ENCODE data around the gene PAX1.

PAX1 gene

DNA sequence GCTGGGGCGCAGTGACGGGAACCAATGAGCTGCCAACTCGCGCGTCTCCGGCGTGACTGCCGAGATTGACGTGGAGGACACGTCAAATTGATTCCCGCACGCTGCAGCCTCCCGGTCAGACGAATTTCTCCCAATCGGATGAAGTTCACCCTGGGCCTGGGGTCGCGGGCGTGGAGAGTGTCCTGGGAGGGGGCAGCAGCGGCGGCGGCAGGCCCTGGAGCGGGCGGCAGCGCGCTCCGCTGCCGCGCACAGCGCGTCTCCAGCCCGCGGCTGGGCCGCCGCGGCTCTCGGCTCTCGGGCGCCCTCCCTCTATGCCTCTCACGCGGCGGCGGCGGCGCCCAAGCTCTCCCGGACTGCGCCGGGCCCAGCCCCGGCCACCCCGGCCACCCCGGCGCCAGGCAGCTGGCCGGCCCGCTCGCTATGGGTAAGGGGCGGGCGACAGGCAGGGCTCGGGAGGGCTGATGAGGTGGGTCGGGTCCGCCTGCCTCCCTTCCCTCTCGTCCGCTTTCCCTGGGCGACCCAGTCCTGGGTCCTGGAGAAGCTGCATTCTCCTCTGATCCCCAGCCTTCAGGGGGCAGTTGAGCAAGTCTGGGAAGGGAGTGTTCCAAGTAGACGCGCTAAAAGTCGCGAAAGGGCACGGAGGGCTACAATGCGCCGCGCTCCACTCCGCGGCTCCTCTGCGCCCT, at the start of gene PAX1:
Gene PAX1, plus strand, starts transcription at position 90 of the 686 bp plus-strand sequence. Its CDS starts 49 bp downstream, at position 139.
- DNase-seq (ENCODE audit: low read depth), result no peak

DNA sequence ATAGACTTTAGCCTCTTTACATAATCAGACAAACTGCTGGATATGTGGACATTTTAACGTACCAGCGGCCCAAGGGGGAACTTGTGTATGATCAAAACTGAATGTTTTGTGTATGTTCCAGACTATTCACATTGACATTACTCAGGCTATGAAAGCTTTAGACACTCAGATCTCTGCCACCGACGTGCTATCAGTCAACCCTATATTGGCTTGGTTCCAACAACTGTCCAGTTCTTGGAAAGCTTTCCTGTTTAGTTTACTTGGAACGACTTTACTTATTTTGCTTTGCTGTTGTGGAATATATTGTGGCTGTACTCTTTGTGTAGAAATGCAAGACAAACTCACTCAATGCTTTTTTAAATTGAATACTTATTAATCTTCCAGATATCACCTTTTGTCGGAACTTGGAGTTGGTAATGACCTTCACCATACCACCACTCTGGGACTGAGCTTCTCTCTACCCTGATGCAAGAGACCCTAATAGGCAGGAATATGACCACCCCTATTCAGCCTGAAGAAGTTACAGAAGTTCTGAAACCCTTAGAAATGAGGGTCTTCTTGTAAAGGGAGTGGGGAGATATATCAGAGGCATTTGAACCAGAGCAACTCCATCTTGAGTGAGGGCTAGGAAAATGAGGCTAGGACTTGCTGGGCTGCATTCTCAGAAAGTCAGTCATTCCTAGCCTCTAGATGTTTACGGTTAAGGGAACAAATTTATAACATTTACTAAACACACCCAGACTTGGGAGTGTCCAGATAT, 49.0 kb upstream of the PAX1 start:
- DNase-seq (ENCODE audit: low read depth), result no peak

DNA sequence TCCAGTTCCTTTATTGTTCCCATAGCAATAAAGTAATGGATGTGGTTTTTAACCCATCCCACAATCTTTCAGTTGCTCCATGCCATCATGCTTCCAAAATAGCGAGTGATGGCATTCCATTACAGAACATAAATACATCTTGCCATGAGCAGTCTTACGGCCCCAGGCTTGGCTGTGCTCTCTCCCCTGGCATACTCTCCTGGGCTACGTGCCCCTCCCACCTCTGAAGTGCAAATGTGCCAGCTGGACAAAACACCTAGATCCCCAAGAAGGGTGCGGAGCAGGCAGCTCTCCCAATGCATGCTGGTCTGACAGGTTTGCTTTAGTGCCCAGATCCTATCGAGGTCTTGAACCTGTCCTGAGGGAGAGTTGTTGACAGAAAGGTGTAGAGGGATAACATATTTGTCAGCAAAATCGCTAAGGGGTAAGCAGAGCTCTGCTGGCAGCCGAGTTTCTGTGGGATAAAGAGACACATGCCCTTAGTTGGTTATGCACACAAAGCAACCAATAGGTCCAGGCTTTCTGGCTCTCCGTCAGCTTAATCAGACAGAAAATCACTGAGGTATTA, 43.9 kb upstream of the PAX1 start:
- DNase-seq (ENCODE audit: low read depth), result no peak

DNA sequence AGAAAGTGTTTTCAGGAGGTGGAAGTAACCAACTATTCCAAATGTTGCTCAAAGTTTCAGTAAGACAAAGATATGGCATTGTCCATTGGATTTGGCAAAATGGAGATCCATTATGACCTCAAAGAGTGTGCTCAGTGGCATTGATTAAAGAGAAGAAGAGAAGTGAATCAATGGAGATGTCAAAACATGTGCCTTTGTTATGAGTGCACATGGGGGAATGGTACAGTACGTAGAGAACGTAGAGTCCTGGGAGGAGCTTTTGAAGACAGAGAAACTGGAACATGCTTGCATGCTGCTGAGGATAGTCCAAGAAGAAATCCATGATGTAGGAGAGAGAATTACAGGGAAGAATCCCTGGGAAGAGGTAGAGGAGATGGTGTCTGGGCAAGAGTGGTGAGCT, 42.0 kb upstream of the PAX1 start:
- DNase-seq (ENCODE audit: low read depth), result no peak

DNA sequence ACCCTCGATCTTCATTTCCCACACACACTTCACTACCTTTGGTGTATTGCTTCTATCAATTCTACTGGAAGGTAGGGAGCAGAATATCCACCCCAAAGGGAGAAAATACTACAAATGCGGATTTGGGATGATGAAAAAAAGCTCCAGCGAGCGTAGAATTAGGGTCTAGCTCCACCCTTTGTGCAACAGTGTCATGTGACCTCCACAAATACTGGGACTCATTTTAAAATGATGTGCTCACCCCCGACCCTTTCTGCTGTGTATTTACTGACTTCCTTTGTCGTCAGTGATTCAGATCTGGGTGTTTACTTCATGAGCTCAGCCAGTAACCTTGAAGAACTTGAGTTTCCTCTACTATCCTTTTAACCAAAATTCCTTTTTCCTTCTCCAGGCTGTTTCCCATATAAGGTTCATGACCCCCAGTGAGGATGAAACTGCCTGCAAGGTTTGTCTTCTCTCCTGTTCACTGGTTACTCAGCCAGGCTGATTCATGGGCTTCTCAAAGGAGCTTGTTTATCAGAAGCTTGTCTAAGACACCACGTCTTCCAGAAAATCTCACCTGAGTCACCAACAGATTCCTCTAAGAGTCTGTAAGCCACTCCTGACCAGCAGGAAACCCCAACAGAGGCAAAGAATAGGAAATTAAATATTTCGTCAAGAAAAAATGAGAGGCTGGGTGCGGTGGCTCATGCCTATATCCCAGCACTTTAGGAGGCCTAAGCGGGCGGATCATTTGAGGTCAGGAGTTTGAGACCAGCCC, 39.6 kb upstream of the PAX1 start:
- no peak for DNase-seq (ENCODE audit: low read depth)

DNA sequence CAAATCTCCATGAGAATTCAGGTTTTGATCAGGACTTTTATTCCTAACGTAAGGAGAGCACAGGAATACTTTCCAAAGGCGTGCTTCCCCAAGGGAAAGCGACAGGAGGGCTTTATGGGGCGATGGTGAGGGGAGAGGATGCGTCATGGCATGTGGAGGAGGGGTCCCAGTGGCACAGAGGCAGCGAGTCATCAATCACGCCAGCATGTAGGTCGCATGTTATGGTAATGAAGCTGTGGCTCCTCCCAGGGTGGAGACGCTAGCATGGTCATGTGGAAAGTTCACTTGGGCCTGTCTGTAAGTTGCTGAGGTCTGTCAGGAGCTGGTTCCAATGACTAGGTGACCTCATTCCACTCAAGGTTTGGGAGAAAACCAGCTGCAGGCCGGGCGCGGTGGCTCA, 35.3 kb upstream of the PAX1 start:
- no peak for DNase-seq (ENCODE audit: low read depth)

DNA sequence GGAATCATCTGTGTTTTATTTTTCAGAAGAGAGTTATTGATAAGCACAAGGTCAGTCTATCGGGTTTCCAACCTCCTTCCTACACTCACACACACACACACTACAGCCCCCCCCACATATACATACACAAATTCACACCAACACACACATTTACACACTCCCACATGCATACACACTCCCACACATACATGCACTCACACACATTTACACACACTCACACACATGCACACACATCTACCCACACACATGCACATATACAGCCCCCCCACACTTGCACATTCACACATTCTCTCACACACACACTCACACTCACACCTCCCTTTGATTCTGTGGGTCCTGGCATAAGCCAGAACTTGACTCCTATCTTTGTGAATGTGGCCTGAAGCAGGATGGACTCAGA, 34.5 kb upstream of the PAX1 start:
- DNase-seq (ENCODE audit: low read depth), result no peak

DNA sequence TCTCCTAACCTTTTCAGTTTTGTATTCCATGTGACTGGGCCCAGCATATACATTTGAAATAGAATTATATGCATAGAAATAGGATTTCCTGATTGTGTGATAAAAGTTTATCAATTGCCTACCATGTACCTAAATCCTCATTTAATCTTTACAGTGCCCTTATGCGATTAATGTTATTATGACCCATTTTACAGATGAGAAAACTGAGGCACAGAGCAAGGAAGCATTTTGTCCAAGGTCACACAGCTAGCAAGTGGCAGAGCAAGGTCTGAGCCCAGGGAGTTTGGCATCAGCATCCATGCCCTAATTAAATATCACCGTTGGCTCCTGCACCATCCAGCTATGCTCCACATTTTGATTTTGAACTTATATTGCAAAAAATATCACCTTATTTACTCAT, 28.2 kb upstream of the PAX1 start:
- DNase-seq (ENCODE audit: low read depth), result no peak

DNA sequence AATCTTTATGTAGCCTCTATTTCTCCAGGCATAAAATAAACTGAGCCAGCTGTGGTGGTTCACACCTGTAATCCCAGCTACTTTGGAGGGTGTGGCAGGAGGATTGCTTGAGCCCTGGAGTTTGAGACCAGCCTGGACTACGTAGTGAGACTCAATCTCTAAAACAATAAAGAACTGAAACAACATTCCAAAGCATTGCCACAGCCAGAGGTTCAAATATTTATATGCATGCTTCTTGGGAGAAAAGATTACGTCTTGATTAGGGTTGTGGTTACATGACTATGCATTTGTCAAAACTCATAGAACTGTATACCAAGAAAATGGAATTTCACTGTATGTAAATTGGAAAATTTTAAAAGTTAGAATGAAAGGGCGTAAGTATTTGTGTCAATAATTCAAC, 27.7 kb upstream of the PAX1 start:
- DNase-seq (ENCODE audit: low read depth), result no peak

DNA sequence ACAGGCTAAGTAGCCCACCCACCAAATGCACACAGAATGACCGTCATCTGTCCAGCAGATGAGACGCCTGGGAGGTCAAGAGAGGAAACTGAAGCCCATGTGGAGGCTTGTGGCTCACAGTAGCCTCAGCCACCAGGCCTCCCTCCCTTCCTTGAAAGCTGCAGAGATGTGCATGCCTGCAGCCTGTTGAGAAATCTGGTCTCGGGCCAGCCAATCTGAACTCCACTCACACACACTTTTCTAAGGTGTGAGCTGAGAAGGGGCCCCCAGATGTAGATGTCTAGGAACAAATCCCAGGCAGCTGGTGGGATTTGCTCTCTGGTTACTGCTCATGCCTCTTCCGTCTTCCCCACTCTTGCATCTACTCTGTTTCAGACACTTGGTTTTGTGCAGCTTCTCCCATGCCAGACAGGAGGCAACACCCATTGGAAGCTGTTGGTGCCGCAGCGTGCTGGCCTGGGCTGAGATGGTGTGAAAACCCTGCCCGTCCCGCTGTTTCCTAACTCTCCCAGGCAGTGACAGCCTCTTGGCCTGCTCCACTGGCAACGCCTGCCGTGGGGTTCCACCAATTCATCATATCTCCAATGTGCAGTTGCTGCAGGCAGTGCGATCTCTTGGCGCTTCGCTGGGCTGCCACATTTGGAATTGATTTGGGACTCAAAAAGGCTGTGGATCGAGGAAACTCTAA, 24.1 kb upstream of the PAX1 start:
- no peak for DNase-seq (ENCODE audit: low read depth)

DNA sequence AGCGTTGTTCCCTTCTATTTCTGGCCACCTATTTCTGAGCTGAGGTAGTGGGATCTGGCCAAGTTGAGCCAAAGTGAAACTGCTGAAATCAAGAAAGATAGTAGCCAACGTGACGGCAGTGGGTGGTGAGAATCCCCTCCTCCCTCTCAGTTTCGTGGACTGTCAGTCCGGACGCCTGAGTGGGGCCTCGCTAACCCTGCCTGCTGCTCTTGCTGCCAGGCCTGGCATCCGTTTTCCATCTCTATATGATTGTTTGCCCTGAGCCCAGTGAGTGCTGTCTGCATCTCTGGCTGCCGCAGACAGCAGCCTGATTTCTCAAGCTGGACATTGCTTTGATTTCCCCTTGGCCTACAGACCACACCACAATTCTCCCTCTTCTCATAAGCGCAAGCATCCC, 23.5 kb upstream of the PAX1 start:
- DNase-seq (ENCODE audit: low read depth), result no peak

DNA sequence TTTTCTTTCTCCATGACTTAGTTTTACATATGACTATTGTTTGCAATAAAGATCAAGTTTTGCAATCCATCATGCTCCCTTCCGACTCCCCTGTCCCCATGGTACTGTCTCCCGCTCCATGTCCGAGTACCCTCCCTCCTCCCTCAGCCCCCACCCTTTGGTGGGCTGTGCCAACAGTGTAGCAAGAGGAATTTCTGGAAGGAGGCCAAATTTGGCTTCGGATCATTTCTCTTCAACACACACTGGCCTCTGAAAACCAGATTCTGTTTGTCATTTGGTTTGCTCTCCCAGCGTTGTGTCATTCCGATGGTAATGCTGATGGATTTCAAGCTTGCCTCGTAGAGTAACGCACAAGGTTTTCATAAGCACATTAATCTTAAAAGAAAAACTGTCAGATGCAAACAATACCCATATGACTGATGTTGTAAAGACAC, 22.9 kb upstream of the PAX1 start:
- no peak for DNase-seq (ENCODE audit: low read depth)

DNA sequence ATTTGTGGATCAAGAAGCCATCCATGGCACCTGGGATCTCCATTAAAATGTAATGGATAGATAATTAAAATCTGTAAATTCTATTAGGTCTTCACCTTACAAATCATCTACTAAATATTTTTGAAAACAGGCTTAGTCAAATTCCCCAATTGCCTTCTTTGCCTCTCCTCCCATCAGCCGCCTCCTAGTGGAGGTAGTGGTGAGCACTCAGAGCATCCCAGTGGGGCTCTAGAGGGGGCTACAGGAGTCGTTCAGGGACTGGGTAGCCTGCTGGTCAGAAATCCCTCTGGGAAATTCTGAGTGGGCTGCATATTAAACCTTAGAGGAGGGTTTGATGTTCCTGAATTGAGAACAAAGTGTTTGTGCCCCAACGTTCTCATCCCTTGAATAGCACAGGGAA, 20.8 kb upstream of the PAX1 start:
- no peak for DNase-seq (ENCODE audit: low read depth)

DNA sequence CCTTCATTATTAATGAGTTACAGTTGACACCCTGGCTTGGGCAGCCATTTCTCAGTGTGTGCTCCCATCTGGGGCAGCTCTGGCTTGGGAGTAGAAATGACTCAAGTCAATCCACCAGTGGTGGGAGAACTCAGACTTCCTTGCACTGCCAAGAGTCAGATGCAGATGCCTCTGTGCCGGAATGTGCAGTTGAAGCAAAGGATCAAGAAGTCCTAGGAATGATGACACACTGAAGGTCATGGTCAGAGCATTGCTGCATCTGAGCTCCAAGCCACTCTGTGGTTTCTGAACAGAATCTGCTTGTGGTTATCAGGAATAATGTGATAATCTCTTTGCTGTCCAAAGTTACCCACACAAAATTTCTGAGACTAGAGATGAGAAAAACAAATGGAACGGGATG, 19.5 kb upstream of the PAX1 start:
- no peak for DNase-seq (ENCODE audit: low read depth)

DNA sequence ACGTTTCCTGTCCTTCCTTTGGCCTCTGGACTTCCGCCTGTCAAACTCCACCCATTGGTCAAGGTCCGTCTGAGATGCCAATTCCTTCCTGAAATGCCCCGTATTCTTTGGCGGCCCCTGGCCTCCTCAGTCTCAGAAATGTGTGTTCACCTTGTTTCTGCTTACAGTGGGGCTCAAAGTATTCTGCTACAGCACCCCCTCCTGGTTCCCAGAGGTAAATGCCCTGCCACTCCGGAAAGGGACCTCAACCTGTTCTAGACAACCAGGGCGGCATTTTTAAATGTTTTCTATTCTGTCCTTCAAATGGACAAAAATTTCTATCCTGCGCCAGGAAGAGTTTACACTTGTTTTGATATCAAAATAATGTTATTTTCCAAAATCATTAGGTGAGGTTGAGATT, 12.1 kb upstream of the PAX1 start:
- DNase-seq (ENCODE audit: low read depth), result no peak

DNA sequence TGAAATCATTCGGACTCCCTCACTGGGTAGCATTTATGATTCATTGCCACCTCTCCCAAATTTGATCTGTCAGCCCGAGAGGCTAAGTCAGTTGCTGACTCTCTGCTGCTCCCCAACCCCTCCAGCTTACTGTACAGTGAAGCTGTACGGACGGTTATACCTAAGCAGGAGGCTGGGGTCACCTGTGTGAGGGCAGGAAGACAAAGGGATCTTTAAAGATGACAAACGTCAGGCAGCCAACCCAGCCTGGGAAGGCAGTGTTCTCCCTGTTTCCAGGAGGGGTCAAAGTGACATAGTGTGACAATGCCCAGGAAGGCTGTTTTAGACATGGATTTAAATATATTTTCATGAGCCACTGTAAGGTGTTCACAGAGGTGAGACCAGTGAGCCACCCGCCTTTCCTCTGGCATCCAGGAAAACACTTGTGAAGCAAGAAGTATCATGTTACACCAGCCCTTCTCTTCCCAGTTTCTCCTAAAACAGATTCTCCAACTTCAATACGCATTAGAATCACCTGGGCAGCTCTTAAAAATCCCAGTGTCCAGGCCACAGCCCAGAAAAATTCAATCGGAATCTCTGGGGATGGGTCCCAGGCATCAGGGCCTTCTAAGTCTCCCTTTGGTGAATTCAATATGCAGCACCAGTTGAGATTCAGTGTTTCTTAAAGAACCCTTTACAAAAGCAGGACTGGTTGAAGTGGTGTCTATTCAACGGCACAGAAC, 6.8 kb upstream of the PAX1 start:
- DNase-seq (ENCODE audit: low read depth), result no peak

DNA sequence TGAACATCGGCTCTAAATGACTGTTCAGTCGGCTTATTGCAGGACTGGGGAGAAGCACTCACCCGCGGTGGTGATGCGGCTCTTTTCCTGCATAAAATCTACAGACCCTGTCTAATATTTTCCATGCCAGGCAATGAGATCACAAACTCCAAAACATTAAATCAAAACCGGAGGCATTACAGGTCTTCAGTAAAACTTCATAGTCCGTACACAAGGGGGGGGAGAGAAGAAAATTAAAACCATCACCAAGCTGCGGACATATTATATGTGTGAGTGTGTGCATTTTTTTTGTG, 6.3 kb upstream of the PAX1 start:
- DNase-seq (ENCODE audit: low read depth), result no peak

DNA sequence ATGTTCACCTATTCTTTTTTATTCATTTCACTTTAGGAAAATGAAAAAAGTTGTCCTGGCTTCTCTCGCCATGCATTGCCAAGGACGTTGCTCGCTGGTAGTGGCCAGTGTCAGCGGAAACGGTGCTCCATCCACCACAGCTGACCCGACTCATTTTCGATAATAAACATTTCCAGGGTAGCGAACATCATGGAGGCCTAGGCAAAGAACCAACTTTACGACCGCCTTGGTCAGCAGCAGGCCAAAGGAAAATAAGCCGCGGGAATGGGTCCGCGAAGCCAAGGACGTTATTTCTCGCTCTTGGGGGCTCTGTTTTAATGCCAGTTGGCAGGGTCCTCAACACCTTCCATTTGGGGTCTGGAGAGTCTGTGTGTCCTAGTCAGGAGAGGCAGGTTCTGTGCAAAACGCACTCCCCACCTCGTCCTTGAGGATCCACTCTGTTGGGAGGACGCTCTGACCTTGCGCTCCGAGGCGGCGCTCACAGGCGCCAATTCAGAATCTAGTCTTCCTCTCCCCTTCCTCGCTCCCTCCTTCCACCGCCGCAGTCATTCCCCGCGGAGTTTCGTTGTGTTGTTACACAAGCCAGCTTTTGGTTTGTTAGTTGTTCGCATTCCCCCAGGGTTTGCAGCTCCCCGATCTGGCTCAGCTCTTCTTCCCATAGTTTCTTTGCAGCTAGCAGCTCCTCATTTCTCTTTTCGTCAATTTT, 4.1 kb upstream of the PAX1 start:
- no peak for DNase-seq (ENCODE audit: low read depth)

DNA sequence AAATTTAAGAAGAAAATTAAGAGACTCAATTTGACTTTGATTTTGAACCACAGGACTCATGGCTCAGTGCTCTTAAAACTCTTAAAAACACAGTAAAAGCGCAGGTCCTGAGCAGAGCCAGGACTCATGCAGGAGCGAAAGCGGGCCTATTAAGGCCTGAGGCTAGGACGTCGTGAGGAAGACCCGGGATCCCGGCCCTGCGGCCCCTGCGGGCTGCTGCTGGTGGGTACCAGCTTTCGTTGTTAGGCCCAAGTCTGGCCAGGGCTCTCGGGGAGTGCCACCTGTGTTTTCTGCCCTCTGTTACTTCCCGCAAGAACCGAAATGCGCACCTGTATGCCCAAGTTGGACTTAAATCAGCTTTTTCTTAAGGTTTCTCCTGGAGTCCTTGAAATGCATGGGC, 3.4 kb upstream of the PAX1 start:
- no peak for DNase-seq (ENCODE audit: low read depth)

DNA sequence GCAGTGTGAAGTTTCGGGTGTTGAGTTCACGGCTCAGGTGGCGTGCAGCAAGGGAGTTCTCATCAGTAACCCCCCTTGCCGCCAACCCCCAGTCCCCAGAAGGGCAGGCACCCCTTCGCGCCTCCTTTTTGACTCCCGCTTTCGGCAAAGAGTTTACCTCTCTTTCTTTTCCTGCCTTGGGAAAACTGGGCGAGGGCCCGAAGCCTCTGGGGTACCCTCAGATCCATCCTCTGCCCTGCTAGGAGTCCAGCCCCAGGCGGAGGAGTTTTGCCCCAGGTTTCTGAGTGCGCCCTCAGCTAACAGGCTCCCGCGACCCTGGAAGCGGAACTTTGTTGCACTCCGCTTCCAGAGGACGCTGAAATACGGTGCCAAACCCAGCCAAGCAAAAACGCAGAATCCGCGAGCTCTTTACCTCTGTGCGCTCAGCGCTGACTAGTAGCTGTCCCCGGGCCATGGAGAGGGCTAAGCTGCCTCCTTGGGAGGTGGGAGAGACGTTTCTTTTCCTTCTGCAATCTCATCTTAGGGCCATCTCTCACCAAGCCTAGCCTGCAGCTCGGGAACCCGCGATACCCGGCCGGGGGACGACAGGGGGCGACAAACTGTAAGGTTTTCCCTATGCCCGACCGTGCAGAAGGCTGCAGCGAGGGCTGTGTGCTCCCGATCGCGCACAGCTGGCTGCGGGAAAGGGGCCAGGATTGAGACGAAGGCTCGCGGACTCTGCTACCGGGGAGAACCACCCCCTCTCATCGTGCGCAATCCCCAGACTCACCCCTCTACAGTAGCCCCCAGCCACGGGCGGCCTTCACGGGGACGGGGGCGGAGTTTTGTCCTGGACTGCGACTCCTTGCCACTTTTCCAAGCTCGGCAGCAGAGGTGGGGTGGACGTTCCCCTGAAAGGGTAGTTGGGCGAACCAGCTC, 2.7 kb upstream of the PAX1 start:
- no peak for DNase-seq (ENCODE audit: low read depth)
